Fibroblast of skin of right quadriceps (primary cell): ENCODE data around the gene TNFRSF14.
"Not testable (repeated sequence)": the region's sequence is repeated elsewhere in the genome, so short reads cannot be mapped to it uniquely, and the experiment has no call there.

Experiments
- DNase-seq: peaks from one replicate; pipeline ENCODE4 v3.0.0-alpha.2; 2013

The TNFRSF14 gene

GRCh38 chr1:2539312-2539907 lies 16.8 kb upstream of the TNFRSF14 start:
- no peak for DNase-seq

- DNase-seq: no peak
Observed at GRCh38 chr1:2540816-2541492, 15.2 kb upstream of the TNFRSF14 start.

GRCh38 chr1:2541619-2542245 lies 14.4 kb upstream of the TNFRSF14 start:
- peak; percentile 16 for DNase-seq

- DNase-seq: no peak
Observed at GRCh38 chr1:2542246-2542915, 13.8 kb upstream of the TNFRSF14 start.

GRCh38 chr1:2543543-2544092 lies 12.6 kb upstream of the TNFRSF14 start:
- DNase-seq: peak; percentile 15

GRCh38 chr1:2544093-2544874 lies 11.9 kb upstream of the TNFRSF14 start:
- no peak for DNase-seq

GRCh38 chr1:2544875-2545640 lies 11.1 kb upstream of the TNFRSF14 start:
- DNase-seq: no peak

- peak; percentile 69 for DNase-seq
Observed at GRCh38 chr1:2545754-2546514, 10.2 kb upstream of the TNFRSF14 start.

GRCh38 chr1:2546515-2547209 lies 9.5 kb upstream of the TNFRSF14 start:
- DNase-seq: peak; percentile 52

GRCh38 chr1:2547210-2548067 lies 8.7 kb upstream of the TNFRSF14 start:
- DNase-seq: no peak

- peak; percentile 50 for DNase-seq
Observed at GRCh38 chr1:2548068-2548589, 8.0 kb upstream of the TNFRSF14 start.

- not testable (repeated sequence) for DNase-seq
Observed at GRCh38 chr1:2549367-2550029, 6.7 kb upstream of the TNFRSF14 start.

- not testable (repeated sequence) for DNase-seq
Observed at GRCh38 chr1:2550309-2550861, 5.8 kb upstream of the TNFRSF14 start.

- not testable (repeated sequence) for DNase-seq
Observed at GRCh38 chr1:2551544-2551943, 4.6 kb upstream of the TNFRSF14 start.

- DNase-seq: no peak
Observed at GRCh38 chr1:2552189-2552588, 4.0 kb upstream of the TNFRSF14 start.

GRCh38 chr1:2553076-2553475 lies 3.1 kb upstream of the TNFRSF14 start:
- not testable (repeated sequence) for DNase-seq

- no peak for DNase-seq
Observed at GRCh38 chr1:2553871-2554620, 2.1 kb upstream of the TNFRSF14 start.
